HEK293T (cell line): Measurements from ENCODE around the gene POFUT2.

Experiments
- FOXK2 ChIP-seq: fragments of 450-650 bp; IDR thresholded peaks from 2 replicates; pipeline ENCODE4 v1.6.1; 2016; ENCODE audit warnings: mild to moderate bottlenecking
- FOXM1 ChIP-seq: fragments of 450-650 bp; IDR thresholded peaks from 2 replicates; pipeline ENCODE4 v1.6.1; 2017; ENCODE audit warnings: mild to moderate bottlenecking, borderline replicate concordance
- NFRKB ChIP-seq: fragments of 450-650 bp; IDR thresholded peaks from 2 replicates; pipeline ENCODE4 v1.6.1; 2016; ENCODE audit warnings: mild to moderate bottlenecking, moderate library complexity

DNA sequence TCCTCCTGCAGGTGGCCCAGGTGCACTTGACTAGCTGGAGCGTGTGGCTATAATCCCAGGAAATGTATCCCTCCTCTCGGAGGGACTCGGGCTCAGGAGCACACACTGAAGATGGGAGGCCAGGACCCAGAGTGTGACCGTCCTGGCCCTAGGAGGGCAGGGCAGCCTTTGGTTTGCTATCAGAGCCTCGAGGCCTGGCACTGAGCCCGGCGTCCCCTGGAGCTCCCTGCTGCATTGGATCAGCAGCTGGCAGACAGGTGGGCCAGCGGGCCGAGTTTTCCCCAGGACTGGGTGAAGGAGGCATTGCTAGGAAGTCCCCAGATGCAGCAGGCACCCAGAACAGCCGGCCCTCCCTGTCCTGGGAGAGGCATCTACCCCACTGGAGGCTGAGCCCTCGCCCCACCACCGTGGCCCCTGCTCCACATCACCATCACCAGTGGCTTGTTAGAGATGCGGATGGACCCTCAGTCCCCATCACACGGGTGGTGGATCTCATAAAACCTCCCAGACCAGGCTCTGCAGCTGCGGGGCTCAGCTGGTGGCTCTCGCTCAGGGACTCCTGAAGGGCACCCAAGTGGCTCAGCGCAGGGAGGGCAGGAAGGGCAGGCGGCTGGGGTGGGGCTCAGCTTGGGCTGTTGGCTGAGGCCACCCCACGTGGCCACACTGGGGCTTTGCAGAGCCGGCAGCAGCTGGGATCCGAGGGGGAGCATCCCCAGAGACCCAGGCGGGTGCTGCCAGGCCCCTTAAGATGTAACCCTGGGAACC lies 32.7 kb upstream of the POFUT2 start:
- TF ChIP-seq FOXM1 (no peak), NFRKB (no peak), FOXK2 (no peak)
